ENCODE results near the gene RAB37.

The RAB37 gene

DNA sequence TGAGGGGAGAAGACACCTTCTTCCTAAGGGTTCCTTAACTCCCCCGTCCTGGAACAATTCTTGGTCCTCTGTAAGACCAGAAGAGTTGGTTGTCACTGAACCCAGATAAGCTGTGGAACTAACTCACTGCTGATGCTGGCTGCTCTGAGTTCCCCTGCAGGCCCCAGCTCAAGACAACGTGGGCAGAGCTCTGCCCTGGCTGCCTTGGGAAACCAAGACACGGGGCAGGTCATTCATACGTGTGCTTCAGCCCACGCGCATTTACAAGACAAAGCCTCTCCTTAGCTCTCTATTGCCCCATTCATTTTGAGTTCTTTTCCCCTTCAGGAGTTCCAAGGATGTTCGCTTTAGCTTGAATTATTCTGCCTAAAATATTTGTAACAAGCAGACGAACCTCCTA, 42.4 kb downstream of the RAB37 start:
- no peak for DNase-seq (ENCODE audit: extremely low read depth, low read depth)
- TF ChIP-seq, protein P1, sequence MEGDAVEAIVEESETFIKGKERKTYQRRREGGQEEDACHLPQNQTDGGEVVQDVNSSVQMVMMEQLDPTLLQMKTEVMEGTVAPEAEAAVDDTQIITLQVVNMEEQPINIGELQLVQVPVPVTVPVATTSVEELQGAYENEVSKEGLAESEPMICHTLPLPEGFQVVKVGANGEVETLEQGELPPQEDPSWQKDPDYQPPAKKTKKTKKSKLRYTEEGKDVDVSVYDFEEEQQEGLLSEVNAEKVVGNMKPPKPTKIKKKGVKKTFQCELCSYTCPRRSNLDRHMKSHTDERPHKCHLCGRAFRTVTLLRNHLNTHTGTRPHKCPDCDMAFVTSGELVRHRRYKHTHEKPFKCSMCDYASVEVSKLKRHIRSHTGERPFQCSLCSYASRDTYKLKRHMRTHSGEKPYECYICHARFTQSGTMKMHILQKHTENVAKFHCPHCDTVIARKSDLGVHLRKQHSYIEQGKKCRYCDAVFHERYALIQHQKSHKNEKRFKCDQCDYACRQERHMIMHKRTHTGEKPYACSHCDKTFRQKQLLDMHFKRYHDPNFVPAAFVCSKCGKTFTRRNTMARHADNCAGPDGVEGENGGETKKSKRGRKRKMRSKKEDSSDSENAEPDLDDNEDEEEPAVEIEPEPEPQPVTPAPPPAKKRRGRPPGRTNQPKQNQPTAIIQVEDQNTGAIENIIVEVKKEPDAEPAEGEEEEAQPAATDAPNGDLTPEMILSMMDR (IDR thresholded peaks at IDR 0.05; ENCODE audit: low read depth, low read length): no peak

DNA sequence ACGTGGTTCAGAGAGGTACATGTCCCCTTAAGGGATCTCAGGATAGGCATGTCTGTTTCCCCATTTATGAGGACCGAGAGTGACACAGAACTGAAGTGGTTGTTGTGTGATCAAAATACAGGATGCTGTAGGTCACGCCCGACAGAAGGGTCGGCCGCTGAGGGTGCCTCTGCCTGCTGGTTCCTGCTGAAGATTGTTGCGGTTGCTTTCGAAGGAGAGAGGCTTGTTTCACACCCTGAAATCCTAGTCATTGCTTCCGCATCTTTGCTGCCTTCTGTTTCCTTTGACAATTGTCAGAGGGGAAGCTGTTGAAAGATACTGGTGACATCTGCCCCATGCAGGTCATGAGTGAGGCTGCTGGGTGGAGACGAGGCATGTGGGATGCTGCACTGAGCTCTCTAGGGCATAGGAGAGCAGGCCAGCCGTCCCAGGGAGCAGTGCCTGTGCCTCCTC, 42.9 kb downstream of the RAB37 start:
- DNase-seq (ENCODE audit: extremely low read depth, low read depth): no peak

DNA sequence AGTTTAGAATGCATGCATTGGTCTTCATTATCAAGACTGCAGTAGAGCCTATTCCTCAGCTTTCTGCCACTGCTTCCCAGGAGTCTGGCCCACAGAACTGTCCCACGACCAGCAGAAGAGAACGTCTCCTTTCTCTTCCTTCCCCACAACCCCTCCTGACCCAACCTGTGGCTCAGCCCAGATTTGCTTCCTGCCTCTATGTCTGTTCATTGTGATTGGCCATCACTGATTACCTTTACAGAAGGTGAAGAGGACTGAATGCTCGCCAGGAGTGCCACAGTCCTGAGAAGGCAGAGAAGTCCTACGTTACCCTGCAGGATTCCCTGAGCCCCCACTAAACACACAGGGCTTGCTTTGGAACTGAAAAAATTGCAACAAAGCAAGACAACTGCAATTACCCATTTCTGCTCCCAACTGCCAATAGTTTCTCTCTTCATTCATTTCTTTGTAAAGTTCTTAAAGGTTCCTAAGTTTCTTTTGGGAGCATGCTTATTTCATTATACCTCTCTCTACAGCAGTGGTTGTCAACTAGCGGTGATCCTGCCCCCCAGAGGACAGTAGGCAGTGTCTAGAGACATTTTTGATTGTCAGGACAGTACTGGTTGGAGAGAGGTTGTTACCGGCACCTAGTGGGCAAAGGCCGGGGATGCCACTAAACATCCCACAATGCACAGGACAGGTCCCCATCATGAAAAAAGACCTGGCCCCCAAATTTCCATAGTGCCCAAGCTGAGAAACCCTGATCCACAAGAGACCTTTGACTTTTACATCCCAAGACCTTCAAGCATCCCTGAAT, 43.6 kb downstream of the RAB37 start:
- no peak for DNase-seq (ENCODE audit: extremely low read depth, low read depth)
- TF ChIP-seq, protein P1 (IDR thresholded peaks at IDR 0.05; ENCODE audit: low read depth, low read length): no peak

More for the DNA sequence above, 42.9 kb downstream of the RAB37 start:
- TF ChIP-seq, protein P1 (IDR thresholded peaks at IDR 0.05; ENCODE audit: low read depth, low read length): no peak

DNA sequence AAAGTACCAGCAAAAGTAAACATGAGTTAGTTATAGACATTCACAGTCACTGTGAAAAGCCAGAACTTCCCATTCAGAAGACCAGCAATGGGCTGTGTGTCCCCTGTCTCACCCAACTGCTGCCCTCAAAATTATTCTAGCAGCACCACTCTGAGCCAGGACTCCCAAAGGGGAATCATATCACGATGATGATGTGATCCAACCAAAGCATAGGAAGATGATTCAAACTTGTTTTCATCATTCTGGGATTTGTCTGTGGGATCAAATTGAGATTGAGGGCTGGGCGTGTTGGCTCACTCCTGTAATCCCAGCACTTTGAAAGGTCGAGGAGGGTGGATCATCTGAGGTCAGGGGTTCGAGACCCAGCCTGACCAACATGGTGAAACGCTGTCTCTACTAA, 45.5 kb downstream of the RAB37 start:
- TF ChIP-seq, protein P1 (IDR thresholded peaks at IDR 0.05; ENCODE audit: low read depth, low read length): no peak
- no peak for DNase-seq (ENCODE audit: extremely low read depth, low read depth)

DNA sequence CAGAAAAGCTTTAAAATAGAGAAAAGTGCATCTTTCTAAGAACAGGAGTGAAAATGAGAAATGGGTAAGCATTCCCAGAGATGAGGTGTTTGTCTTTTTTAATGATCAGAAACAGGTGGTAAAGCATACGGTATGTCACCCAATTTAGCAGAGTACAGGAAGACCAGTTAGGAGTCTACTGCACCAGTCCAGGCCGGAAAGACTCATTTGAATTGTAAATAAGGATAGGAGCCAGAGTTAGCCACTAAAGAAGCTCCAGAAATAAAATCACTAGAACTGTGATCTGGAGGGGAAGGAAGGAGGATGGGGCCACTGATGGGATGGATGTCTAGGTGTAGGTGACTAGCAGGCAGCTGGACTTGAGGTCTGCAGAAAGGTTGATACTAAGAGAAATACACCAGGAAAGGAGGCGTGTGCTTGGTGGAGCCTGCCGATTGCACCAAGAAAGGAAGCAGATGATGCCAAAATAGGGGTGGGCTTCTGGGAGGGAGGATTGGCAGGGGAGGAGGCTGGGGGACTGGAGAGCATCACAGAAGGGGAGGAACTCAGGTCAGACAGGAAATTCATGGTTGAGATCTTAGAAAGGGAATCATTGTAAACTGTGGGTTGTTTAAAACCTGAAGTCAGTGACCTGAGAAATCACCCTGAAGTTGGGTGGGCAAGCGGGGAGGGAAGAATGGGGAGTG, 47.2 kb downstream of the RAB37 start:
- DNase-seq (ENCODE audit: extremely low read depth, low read depth): no peak
- TF ChIP-seq, protein P1 (IDR thresholded peaks at IDR 0.05; ENCODE audit: low read depth, low read length): no peak

DNA sequence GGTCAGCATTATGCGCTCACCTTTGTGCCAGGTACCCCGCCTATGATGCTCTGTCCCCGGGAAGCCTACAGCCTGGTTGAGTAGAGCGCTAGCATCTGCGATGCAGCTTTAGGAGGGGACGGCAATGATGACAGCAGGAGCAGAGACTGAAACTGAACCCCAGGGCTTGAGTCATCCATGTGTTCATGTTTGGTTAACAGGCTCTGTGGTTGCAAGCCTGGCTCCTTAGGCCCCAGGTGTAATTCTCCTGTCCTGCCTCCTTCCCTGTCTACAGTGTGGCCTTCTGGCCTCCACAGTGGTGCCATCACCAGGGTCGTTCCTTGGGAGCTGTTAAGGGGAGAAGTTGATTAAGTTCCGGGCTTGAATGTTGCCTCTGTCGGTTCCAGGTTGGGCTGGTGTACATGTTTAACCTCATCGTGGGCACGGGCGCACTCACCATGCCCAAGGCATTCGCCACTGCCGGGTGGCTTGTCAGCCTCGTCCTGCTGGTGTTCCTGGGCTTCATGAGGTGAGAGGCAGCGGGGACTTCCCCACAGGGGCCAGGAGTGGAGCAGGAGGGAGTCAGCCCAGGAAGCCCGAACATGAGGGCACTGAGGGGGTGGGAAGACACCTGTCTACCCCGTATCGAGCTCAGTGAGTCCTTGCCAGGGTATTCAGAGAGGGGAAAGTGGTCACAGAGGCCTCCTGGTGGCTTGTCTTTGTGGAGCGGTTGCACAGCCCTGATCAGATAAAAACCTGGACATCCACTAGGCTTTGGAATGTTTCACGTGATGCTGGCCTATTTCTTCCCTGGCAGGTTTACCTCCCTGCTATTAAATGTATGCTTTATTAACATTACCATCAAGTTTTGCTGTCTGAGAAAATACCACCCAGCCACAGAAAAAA, 48.3 kb downstream of the RAB37 start:
- DNase-seq (ENCODE audit: extremely low read depth, low read depth): no peak
- TF ChIP-seq, protein P1 (IDR thresholded peaks at IDR 0.05; ENCODE audit: low read depth, low read length): no peak

Measured in AG09319 (cell line).